ENCODE data around the gene ITGA1.
"Not testable (repeated sequence)": the region's sequence is repeated elsewhere in the genome, so short reads cannot be mapped to it uniquely, and the experiment has no call there.

ITGA1 gene

DNA sequence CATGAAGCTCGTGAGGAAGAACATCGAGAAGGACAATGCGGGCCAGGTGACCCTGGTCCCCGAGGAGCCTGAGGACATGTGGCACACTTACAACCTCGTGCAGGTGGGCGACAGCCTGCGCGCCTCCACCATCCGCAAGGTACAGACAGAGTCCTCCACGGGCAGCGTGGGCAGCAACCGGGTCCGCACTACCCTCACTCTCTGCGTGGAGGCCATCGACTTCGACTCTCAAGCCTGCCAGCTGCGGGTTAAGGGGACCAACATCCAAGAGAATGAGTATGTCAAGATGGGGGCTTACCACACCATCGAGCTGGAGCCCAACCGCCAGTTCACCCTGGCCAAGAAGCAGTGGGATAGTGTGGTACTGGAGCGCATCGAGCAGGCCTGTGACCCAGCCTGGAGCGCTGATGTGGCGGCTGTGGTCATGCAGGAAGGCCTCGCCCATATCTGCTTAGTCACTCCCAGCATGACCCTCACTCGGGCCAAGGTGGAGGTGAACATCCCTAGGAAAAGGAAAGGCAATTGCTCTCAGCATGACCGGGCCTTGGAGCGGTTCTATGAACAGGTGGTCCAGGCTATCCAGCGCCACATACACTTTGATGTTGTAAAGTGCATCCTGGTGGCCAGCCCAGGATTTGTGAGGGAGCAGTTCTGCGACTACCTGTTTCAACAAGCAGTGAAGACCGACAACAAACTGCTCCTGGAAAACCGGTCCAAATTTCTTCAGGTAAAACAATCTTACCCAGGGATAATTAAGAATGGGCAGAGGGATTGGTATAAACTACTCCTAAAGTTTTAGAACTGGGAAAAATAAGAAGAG is 12.9 kb downstream of the ITGA1 start:
- DNase-seq (ENCODE audit: low read depth in 3 of 3, low spot score in 1 of 3), result peak in 1 of 3 donors; percentile 19

DNA sequence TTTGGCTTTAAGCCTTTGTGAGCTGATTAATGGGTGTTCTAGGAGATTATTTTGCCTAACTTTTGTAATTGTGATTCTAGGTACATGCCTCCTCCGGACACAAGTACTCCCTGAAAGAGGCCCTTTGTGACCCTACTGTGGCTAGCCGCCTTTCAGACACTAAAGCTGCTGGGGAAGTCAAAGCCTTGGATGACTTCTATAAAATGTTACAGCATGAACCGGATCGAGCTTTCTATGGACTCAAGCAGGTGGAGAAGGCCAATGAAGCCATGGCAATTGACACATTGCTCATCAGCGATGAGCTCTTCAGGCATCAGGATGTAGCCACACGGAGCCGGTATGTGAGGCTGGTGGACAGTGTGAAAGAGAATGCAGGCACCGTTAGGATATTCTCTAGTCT is 13.6 kb downstream of the ITGA1 start:
- no peak for DNase-seq (ENCODE audit: low read depth in 3 of 3, low spot score in 1 of 3)

DNA sequence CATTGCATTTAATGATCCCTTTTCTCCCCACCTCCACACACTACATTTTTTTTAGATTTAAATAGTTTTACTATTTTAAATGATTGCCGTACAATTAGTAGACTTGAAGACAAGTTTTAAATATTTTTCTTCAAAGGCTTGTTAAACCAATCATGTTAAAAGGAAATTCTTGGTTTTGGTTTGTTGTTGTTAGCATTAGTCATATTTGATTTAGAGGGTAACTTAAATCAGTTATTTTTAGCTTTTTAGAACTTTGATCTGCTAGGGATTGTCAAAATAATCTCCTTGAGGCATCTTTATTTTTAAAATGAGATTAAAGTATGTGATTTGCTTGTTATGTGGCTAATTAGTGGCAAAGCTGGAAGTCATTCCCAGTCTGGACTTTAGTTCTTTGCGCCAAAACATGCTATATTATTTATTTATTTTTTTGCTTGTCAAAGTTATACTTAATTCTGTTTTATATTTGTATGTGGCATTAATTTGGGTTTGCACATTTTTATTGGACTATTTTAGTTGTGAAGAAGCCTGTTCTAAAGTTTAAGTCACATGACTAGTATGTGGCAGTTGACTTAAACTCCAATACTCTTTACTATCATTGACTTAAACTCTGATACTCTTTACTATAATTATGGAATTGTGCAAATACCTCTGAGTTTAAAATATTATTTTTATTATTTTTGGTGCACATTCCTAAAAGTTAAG is 14.7 kb downstream of the ITGA1 start:
- DNase-seq (ENCODE audit: low read depth in 3 of 3, low spot score in 1 of 3), result no peak

DNA sequence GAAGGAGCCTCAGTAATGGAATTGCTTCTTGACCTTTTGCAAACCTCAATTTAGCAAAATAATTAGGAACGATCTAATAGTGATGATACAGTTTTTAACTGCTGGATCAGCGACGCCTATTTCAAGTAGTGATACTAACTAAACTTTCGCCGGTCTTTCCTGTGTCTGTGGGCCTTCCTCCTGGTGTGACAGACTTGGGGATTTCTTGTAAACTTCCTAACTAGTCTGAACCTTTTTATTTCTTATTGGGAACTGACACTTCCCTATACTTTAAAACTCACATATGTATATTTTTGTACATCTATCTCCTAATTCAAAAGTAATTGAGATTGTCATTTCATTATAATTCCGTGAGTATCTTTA is 15.2 kb downstream of the ITGA1 start:
- no peak for DNase-seq (ENCODE audit: low read depth in 3 of 3, low spot score in 1 of 3)

DNA sequence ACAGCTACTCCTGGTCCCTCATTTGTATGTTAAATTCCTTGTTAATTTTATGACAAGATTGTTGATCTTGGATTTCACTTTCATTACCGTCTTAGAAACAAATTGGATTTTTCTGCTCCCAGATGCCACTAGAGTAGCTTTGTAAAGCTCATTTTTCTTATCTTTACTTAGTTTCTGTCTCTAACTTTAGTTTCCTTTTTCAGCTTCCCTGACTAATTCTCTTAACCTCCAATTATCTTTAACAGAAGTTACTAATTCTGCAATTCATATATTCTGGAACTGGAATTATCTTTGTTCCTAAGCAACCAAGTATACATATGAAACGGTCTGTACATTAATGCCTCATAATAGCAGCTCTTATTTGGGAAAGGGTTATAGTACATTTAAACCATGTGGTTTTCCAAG is 16.7 kb downstream of the ITGA1 start:
- no peak for DNase-seq (ENCODE audit: low read depth in 3 of 3, low spot score in 1 of 3)

DNA sequence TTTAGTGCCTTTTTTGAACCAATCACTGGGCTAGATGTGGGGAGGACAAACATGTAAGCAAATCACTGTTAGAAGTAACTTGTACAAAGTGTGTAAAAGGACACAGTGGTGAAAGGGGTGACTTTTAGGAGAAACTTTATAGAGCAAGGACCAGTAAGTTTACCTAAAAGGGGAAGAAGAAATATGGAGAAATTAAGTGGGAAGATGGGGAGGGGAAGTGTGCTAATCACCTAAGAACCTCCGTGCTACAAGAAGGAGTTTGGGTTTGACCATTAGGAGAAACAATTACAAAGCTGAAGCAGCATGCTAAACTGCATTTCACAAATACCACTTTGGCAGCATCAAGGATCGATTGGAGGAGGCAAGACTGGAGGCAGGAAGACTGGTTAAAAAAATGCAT is 17.3 kb downstream of the ITGA1 start:
- no peak for DNase-seq (ENCODE audit: low read depth in 3 of 3, low spot score in 1 of 3)

DNA sequence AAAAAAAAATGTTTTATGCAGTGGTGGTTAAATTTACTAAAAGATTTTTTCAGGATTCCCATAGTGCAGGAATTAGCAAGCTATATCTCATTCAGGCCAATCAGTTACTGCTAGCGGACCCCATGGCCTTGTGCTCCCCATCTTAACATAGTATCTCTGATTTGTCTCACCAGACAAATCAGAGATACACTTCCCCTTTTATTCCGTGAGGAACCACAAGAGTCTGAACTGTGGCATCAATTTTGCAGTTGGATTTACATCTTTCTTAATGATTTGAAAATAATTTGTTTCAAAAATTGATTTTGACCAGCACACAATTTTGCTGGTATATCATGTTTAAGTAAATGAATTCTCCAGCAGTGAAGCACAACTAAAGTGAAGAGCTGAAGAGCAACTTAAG is 17.9 kb downstream of the ITGA1 start:
- no peak for DNase-seq (ENCODE audit: low read depth in 3 of 3, low spot score in 1 of 3)

DNA sequence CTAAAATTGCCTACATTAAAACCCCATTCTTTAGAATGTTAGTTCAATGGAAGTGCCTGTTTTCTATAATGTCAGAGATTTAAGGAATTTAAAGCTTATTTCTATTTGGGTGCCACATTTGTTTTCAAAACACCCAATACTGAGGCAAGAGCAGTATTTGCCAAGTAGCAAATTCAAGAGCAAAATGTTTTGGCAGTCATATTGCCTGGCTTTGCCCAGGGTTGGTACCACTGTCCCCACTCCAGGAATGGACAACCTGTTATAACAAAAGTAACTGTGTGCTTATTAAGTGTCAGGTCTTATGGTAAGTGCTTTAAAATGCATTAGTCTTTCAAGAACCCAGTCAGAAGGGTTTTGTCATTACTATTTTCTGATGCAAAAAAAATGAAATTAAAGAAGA is 19.3 kb downstream of the ITGA1 start:
- DNase-seq (ENCODE audit: low read depth in 3 of 3, low spot score in 1 of 3), result no peak

DNA sequence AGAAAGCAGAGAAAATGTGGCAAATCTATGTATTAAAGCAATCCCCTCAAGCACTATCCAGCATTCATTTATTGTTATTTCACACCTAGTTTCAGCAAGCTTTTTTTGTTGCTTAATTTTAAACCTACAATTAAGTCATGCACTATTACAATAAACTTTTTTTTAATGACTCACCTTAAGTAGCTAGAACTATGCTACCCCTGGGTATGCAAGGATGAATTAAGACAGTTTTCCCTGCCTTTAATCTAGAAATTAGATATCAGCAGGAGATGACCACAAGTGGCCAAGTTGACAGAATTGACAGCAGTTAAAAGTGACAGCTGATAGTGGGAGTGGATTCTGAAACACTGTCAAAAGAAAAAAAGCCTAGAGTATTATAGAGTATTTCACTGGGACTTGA is 20.0 kb downstream of the ITGA1 start:
- DNase-seq (ENCODE audit: low read depth in 3 of 3, low spot score in 1 of 3), result no peak

DNA sequence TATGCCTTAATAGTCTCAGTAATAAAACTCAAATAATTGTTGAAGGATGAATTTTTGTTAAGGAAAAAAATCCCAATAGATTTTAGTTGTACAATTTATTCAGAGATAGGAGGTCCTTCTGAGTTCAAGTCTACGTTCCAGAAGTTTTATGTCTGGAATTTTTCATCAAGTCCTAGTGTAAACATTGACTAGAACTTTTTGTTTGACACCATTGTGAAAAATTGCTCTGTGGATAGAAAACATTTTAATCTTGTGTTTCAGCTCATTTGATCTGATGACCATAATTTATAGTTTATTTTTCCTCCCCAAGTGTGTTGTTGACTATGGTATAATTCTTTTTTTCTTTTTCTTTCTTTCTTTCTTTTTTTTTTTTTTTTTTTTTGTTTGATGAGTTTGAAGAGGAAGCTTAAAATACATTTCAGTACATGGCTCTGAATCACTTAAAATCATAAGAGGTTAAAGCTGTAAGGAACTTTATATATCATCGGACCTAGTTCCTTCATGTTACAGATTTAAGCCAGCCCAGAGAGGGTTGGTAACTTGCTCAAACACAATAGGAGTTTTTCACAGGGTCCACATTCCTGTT is 20.7 kb downstream of the ITGA1 start:
- DNase-seq (ENCODE audit: low read depth in 3 of 3, low spot score in 1 of 3), result no peak

DNA sequence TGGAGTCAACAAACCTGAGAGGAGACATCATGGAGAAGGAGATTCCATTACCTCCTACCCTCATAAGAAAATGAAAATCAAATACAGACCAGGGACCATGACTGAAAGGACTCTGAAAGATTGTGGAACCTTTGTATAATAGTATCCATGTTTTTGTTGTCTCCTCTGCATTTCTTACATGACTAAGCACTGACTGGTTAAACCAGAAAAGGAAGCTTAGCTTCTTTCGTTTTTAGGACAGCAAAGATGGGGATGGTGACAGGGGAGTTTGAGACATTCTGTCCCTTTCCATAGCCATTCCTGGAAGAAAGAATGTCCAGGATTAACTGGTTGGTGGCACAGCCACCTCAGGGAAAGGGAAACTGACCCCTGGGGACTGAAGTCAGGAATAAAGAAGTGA is 22.2 kb downstream of the ITGA1 start:
- DNase-seq (ENCODE audit: low read depth in 3 of 3, low spot score in 1 of 3), result no peak

DNA sequence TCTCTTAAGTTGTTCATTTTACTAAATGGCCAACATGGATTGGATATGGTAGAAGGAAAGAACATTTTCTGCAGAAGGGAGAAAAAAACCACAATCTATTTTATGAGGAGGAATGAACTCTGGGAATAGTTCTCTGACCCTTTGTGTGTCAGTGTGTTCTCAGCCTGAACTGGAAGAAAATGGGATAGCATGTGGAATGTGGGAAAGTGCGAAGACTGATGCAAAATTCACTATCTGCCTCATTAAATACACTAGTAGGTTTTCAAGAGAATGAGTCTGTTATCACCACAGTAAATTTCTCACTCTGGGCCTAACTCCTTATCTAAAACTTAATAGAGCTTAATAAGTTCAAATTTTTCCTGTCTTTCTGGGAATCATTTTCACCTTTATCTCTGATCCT is 22.7 kb downstream of the ITGA1 start:
- no peak for DNase-seq (ENCODE audit: low read depth in 3 of 3, low spot score in 1 of 3)

DNA sequence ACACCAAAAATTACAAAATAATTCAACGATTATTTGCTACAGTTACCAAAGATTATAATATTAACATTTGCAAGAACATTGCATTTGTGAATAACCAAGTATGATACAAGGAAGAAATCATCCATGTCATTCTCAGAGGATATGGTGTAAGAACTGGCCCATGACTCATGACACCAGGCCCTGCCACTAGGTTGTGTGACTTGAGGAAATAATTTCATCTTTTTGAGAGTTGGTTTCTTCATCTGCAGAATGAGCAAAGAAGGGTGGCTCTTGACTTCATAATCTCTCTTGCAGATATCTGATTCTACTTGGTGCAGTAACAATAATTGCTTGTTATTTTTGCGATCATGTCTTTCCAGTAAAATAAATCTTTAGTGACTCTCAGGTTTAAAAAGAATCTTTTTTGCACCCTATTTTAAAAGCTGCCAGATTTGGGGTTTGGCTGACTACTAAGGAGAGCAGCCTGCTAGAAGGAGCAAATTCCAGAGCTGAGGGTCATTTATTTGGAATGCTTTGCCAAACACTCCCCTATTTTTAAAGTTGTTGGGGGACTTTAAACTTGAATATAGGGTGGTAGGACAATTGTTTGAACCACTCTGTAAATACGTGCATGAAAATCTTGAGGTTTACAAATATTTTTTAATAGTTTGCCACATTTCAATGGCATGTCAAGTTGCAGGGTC is 23.5 kb downstream of the ITGA1 start:
- no peak for DNase-seq (ENCODE audit: low read depth in 3 of 3, low spot score in 1 of 3)

DNA sequence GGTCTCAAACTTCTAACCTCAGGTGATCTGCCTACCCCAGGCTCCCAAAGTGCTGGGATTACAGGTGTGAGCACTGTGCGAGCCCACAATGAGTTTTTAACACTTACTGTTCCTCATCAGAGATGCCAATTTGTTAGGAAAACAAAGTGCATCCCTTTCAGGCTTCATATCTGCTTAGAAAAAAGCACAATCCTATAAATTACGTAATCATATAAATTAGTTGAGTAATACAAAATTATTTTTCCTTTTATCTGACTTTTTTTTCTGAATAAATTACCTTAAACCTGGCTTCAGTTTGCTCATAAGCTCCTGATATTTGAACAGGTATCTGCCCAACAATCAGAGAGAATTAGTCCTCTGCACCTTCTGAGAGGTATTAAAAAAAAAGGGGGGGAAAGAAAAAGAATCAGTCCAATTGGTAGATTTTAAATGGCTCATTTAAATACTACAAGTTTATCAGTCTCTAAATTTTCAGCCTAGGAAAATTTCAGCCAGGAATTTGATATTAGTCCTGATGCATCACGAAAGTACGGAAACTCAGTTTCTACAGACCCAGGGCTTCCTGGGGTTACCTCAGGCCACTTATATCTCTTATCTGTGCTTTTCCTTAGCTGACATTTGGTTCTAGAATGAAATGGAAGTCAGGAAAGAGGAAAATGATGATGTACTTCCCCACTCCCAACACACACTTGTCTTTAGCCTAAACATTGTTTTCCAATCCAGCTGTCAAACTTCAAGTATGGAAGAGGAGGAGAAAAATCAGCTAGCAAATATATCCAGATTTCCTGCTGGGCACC is 26.8 kb downstream of the ITGA1 start:
- DNase-seq (ENCODE audit: low read depth in 3 of 3, low spot score in 1 of 3), result no peak

DNA sequence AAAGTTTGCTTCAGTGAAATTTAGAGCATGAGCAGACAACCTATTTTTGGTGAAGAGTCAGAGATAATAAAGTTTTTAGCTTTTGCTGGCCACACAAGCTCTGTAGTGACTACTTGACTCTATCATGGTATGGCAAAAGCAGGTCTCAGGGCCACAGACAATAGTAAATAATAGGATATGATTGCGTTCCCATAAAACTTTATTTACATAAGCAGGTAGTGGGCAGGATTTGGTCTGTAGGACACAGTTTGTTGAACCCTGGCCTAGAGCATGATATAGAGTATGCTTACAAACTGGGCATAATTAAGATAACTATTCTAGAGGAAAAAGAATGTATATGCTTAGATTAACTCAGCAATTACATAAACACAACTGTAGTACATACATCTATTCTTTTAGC is 30.1 kb downstream of the ITGA1 start:
- no peak for DNase-seq (ENCODE audit: low read depth in 3 of 3, low spot score in 1 of 3)

DNA sequence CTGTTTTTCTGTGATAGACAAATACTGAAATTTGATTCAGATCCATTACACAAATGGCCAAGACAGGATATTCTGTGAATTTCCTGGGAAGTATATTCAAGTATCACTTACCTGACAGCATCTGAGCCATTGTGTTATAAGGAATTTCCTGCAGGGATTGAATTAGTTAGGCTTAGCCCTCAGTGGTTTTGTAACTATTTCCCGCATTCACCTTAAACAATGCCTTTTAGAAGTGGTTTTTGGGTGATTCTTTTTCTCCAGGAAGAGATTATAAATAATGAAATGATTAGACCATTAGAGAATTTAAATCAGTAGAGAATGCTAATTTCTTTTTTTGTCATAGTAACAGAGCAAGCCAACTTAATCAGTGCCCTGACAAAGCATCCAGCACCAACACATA is 30.6 kb downstream of the ITGA1 start:
- no peak for DNase-seq (ENCODE audit: low read depth in 3 of 3, low spot score in 1 of 3)

DNA sequence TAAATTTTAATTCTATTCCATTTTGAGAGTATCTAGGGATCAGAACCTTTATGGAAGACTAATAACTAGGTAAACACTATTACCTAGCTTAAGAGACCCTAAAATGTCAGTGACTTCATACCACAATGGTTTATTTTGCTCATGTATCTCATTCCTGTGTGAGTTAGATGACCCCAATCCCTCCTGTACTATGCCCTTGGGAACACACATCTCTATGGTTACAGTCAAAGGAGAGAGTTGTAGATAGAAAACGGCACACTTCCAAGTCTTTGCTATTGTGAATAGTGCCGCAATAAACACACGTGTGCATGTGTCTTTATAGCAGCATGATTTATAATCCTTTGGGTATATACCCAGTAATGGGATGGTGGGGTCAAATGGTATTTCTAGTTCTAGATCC is 31.1 kb downstream of the ITGA1 start:
- DNase-seq (ENCODE audit: low read depth in 3 of 3, low spot score in 1 of 3), result not testable (repeated sequence)

DNA sequence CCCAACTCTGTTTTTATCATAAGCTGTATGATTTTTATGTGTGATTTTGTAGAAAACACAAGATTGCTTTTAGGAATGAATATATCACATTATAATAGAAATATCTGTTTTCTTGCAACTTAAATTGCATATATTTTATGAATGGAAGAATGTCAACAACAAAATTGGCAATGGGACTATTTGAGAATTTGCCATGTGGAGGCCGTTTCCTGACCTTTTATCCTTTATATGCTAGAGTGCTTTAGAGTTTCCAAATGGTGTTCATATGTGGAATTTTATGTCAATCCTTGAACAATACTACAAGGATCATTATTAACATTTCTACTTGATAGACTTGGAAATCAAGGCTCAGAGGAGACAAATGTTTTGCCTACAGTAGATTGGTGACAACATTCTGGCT is 34.2 kb downstream of the ITGA1 start:
- no peak for DNase-seq (ENCODE audit: low read depth in 3 of 3, low spot score in 1 of 3)

DNA sequence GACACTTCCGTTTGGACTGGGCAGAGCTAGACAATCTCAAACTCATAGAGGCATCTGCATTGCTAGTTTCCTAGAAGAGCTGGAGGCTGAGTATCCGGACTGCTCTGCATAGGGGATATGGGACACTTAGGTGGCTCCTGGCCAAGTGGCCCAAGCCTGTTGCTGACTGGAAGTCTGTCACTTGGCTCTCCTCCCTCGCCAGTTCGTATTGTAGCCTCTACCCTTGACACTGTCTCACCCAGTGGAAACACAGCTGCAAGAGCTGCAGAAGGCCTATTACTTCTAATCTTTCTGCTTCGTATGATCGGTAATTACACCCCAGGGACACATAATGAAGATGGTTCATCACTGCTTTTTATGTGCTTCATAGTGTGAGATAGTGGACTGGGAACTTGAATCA is 34.7 kb downstream of the ITGA1 start:
- DNase-seq (ENCODE audit: low read depth in 3 of 3, low spot score in 1 of 3), result no peak

DNA sequence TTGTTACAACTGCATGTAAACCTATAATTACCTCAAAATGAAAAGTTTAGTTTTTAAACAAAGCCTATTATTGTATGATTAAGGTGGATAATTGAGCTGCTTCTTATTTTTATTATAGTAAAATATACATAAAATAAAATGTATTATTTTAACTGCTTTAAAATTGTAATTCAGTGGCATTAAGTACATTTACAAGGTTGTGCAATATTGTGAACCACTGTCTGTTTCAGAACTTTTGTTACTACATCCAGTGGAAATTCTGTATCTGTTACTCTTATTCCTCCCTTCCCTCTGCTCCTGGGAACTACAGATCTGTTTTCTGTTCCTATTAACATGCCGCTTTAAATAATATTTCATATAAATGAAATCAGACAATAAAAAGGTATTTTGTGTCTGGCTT is 37.1 kb downstream of the ITGA1 start:
- DNase-seq (ENCODE audit: low read depth in 3 of 3, low spot score in 1 of 3), result no peak

DNA sequence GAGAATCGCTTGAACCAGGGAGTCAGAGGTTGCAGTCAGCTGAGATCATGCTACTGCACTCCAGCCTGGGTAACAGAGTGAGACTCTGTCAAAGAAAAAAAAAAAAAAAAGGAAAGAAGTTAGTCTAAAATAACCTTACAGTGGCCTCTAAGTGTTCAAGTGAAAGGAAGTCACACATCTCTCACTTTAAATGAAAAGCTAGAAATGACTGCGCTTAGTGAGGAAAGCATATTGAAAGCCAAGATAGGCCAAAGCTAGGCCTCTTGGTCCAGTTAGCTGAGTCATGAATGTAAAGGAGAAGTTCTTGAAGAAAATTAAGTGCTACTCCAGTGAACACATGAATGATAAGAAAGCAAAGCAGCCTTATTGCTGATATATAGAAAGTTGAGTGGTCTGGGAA is 38.1 kb downstream of the ITGA1 start:
- DNase-seq (ENCODE audit: low read depth in 3 of 3, low spot score in 1 of 3), result no peak
